ENCODE measurements around the gene NGB.

GRCh38 chr14:77303417-77304156 lies 32.6 kb upstream of the NGB start:
- no peak for TF ChIP-seq CTCF (IDR thresholded peaks at IDR 0.05; ENCODE audit: insufficient read depth, low read length)
- TF ChIP-seq POLR2AphosphoS5 (IDR thresholded peaks at IDR 0.05; ENCODE audit: low read depth), result no peak
- no peak for TF ChIP-seq SPI1 (IDR thresholded peaks at IDR 0.05; ENCODE audit: borderline replicate concordance, low read depth)
- TF ChIP-seq REST (IDR thresholded peaks at IDR 0.05; ENCODE audit: insufficient replicate concordance, low read depth), result no peak
- TF ChIP-seq GABPA (IDR thresholded peaks at IDR 0.05; ENCODE audit: low read depth), result no peak
